Hepatocyte (in vitro differentiated cells): ENCODE data around the gene TRPC4. TPM values are rescaled to one million over a fixed set of nuclear protein-coding genes. Genes with fewer than 3 reads are reported as not detected.

Source experiments
- DNase-seq: peaks from one replicate; pipeline ENCODE4 v3.0.0-alpha.2; 2016; ENCODE audit warnings: low spot score
- H2AFZ ChIP-seq: fragments of 200-600 bp; sonication (generic); 2 replicates; pipeline ENCODE4 v1.6.0; 2016; ENCODE audit warnings: antibody characterized with exemption, mild to moderate bottlenecking
- H3K27ac ChIP-seq: fragments of 200-600 bp; sonication (generic); 2 replicates; pipeline ENCODE4 v1.5.1; 2016; ENCODE audit warnings: mild to moderate bottlenecking
- H3K27me3 ChIP-seq: fragments of 200-600 bp; sonication (generic); 2 replicates; pipeline ENCODE4 v1.6.1; 2016
- H3K36me3 ChIP-seq: fragments of 200-600 bp; sonication (generic); replicated peaks from 2 replicates; pipeline ENCODE4 v1.5.1; 2016; ENCODE audit warnings: low read depth; ENCODE audit not compliant: insufficient read depth
- H3K4me1 ChIP-seq: fragments of 200-600 bp; sonication (generic); 2 replicates; pipeline ENCODE4 v1.5.1; 2016; ENCODE audit warnings: mild to moderate bottlenecking, moderate library complexity; ENCODE audit not compliant: insufficient read depth
- H3K4me2 ChIP-seq: fragments of 200-600 bp; sonication (generic); 2 replicates; pipeline ENCODE4 v1.6.0; 2016
- H3K4me3 ChIP-seq: fragments of 200-600 bp; sonication (generic); 2 replicates; pipeline ENCODE4 v1.5.1; 2016; ENCODE audit warnings: mild to moderate bottlenecking
- H3K79me2 ChIP-seq: fragments of 200-600 bp; sonication (generic); 2 replicates; pipeline ENCODE4 v1.6.0; 2017; ENCODE audit warnings: mild to moderate bottlenecking
- H3K9me2 ChIP-seq: fragments of 200-600 bp; sonication (generic); replicated peaks from 2 replicates; pipeline ENCODE4 v1.6.0; 2017; ENCODE audit warnings: mild to moderate bottlenecking; ENCODE audit not compliant: insufficient read depth
- H3K9me3 ChIP-seq: fragments of 200-600 bp; sonication (generic); 2 replicates; pipeline ENCODE4 v1.5.1; 2016; ENCODE audit warnings: low read depth, mild to moderate bottlenecking
- H4K20me1 ChIP-seq: fragments of 200-600 bp; sonication (generic); 2 replicates; pipeline ENCODE4 v1.6.0; 2016; ENCODE audit warnings: mild to moderate bottlenecking; ENCODE audit not compliant: insufficient read depth, poor library complexity, severe bottlenecking
- EZH2 ChIP-seq: fragments of 200-600 bp; sonication (generic); IDR thresholded peaks from 2 replicates; pipeline ENCODE4 v1.6.1; 2016; ENCODE audit warnings: antibody characterized with exemption, mild to moderate bottlenecking, borderline replicate concordance
- EZH2phosphoT487 ChIP-seq: fragments of 200-600 bp; sonication (generic); IDR thresholded peaks from one replicate; pipeline ENCODE4 v1.6.1; 2018; ENCODE audit warnings: antibody characterized with exemption, mild to moderate bottlenecking, low read depth, moderate library complexity; ENCODE audit not compliant: unreplicated experiment, severe bottlenecking
- WGBS: methylation state at CpG from one replicate; pipeline ENCODE4 v1.1.6; 2016; ENCODE audit warnings: low lambda C conversion rate; ENCODE audit errors: missing lambda C conversion rate; 5-methylcytosine and 5-hydroxymethylcytosine counted together
- polyA plus RNA-seq: library from polyadenylated mRNA; unstranded; fragments of >200 nt; fragmentation: Nextera tagmentation; extraction: Ambion mirVana; gene quantifications from 2 replicates; pipeline ENCODE4 v1.2.1, GENCODE V29; 2016
- total RNA-seq: library from RNA; depleted of rRNA; stranded (reverse); fragments of >200 nt; gene quantifications from 2 replicates; pipeline ENCODE4 v1.2.3, GENCODE V29; 2014
- TF ChIP-seq, protein P1 (sequence below): fragments of 200-600 bp; sonication (generic); IDR thresholded peaks from 2 replicates; pipeline ENCODE4 v1.5.1; 2016; ENCODE audit warnings: antibody characterized with exemption, mild to moderate bottlenecking; ENCODE audit not compliant: poor library complexity

TRPC4 gene
- total and polyA plus RNA-seq, 2 experiments from 2014 or later, result 0.28 to 0.50 TPM

DNA sequence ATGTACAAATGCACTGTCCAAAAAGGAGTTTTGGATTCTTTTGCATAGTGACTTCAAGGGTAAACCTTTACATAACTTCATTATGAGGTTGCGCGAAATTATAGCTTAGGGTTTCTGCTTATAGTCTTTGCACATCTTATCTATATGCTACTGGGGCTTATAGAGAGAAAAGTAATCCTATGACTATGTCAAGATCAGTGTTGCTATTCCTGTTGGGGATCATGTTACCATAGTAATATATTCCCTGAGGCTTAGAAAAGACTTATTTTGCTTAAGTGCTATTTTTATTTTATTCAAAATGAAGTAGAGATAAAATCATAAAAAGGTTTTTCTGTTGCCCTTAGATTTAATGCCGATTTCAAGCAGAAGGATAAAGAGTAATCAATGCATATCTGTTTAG is 256.3 kb downstream of the TRPC4 start:
- no peak for TF ChIP-seq EZH2phosphoT487
- TF ChIP-seq EZH2, result no peak
- TF ChIP-seq, protein P1, sequence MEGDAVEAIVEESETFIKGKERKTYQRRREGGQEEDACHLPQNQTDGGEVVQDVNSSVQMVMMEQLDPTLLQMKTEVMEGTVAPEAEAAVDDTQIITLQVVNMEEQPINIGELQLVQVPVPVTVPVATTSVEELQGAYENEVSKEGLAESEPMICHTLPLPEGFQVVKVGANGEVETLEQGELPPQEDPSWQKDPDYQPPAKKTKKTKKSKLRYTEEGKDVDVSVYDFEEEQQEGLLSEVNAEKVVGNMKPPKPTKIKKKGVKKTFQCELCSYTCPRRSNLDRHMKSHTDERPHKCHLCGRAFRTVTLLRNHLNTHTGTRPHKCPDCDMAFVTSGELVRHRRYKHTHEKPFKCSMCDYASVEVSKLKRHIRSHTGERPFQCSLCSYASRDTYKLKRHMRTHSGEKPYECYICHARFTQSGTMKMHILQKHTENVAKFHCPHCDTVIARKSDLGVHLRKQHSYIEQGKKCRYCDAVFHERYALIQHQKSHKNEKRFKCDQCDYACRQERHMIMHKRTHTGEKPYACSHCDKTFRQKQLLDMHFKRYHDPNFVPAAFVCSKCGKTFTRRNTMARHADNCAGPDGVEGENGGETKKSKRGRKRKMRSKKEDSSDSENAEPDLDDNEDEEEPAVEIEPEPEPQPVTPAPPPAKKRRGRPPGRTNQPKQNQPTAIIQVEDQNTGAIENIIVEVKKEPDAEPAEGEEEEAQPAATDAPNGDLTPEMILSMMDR, result no peak
- 64% methylated on average over 3 of the region's 3 CpGs for WGBS
- Histone ChIP-seq H3K4me1 (no peaks in the 10 kb centered on the region), H2AFZ (no peak overlapping the region), H3K4me2 (no peak overlapping the region), H3K27me3 (no peaks in the 10 kb centered on the region), H4K20me1 (no peaks in the 10 kb centered on the region), H3K27ac (no peak overlapping the region), H3K4me3 (no peak overlapping the region), H3K36me3 (no peaks in the 10 kb centered on the region), H3K79me2 (no peaks in the 10 kb centered on the region), H3K9me3 (no peaks in the 10 kb centered on the region), H3K9me2 (no peaks in the 10 kb centered on the region)
- DNase-seq, result no peak

DNA sequence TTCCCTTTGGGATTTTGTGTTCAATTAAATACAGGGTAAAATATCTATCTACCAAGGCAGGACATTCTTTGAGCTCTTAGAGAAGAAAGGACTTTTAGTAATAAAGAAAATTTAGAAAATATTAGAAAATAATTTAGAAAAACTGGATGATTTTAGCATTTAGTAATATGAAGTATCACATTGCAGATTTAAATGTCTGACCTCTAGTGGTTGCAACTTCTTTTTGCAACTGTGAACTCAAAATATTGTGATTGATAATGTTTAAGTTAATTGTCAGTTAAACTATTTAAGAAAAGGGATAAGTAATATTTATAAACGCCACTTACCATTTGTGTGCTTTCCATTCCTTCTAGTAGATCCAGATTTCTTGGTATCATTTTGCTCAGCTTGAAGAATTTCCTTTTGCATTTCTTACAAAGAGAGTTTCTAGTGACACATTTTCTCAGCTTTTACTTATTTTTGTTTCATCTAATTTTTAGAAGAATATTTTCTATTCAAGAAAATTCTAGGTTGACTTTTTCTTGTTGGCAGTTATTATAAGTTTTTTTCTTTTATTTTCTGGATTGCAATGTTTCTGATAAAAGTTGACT is 260.7 kb downstream of the TRPC4 start:
- Histone ChIP-seq H3K4me3 (no peak overlapping the region), H3K9me2 (no peaks in the 10 kb centered on the region), H3K4me2 (no peak overlapping the region), H3K36me3 (no peaks in the 10 kb centered on the region), H2AFZ (no peak overlapping the region), H3K9me3 (no peaks in the 10 kb centered on the region), H3K4me1 (no peaks in the 10 kb centered on the region), H3K79me2 (no peaks in the 10 kb centered on the region), H3K27ac (no peak overlapping the region), H3K27me3 (no peaks in the 10 kb centered on the region), H4K20me1 (no peaks in the 10 kb centered on the region)
- TF ChIP-seq, protein P1, result peak; percentile 64
- no peak for TF ChIP-seq EZH2
- 67% methylated on average over 1 of the region's 1 CpG for WGBS
- DNase-seq, result no peak

DNA sequence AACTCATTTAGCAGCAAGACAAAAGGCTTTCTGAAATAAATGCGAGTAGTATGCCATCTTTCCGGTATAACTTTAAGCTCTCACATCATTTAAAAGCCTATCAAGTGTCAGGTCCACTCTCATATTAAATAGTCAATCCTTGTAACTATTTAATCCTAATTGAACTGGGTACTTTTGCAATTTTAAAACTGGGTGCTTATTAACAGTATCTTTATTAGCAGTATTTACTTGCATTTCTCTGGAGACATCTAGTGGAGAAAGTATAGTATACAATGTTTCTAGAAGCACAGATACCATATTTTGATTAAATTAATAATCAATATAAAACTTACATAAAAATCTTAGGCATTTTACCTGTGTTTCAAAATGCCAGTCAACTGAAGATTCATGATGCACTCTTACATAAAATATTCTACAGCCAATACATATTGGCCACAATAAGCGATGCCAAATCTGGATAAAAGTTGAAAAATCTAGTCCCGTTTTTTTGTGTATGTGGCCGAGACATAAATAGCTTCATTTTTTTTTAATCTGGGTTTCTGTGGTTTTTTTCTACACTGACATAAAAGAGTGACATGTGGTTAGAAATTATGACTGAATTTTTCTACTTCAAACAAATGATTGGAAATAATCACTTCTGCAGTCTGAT is 266.7 kb downstream of the TRPC4 start:
- Histone ChIP-seq H4K20me1 (no peaks in the 10 kb centered on the region), H3K9me2 (no peaks in the 10 kb centered on the region), H3K27ac (no peak overlapping the region), H3K27me3 (no peaks in the 10 kb centered on the region), H3K4me2 (peak overlapping the region; percentile 5), H2AFZ (no peak overlapping the region), H3K9me3 (no peaks in the 10 kb centered on the region), H3K36me3 (no peaks in the 10 kb centered on the region), H3K79me2 (no peaks in the 10 kb centered on the region), H3K4me1 (peaks cover 5% of the 10 kb centered on the region), H3K4me3 (no peak overlapping the region)
- 72% methylated on average over 5 of the region's 5 CpGs for WGBS
- peak; percentile 10 for DNase-seq
- TF ChIP-seq, protein P1, result peak; percentile 81
- no peak for TF ChIP-seq EZH2
